Measurements from ENCODE around the gene NVL. TPM values are rescaled to one million over a fixed set of nuclear protein-coding genes. Genes with fewer than 3 reads are reported as not detected.

The NVL gene
- total and polyA plus RNA-seq, 10 of the 15 experiments (the other 5 are each of a cell fraction or from before 2014, with no cell fraction given) = 20.3 to 49.6 (median 35.2) TPM

DNA sequence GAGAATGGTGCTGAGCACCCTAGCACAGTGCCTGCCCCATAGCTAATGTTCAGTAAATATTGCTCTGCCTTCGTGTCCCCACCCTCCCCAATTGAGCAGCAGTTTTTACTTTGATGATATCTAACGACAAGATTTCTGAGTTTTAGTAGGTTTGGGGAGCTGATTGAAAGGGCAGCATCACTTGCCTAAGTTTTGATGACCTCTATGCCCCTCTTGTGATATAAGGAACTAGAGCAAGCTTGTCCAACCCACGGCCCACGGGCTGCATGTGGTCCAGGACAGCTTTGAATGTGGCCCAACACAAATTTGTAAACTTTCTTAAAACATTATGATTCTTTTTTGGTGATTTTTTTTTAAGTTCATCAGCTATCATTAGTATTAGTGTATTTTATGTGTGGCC is 28.3 kb upstream of the NVL start:
- 0 out of 4 replicates have a peak, but pooled peaks cover 0 to 3% of the 10 kb centered on the region in 2 experiments for H3K36me3 ChIP-seq (ENCODE audit: control insufficient read depth in 2 of 2, insufficient read depth in 2 of 2, low read length in 1 of 2)
- peak overlapping the region; percentile 85 for H3K4me3 ChIP-seq
- intact Hi-C loops (cut with micrococcal nuclease; ENCODE audit: unreplicated experiment) = no loop called here
- no peak overlapping the region for H3K27ac ChIP-seq (ENCODE audit: control insufficient read depth, insufficient read depth)
- no peak for TF ChIP-seq ZSCAN29 (IDR thresholded peaks at IDR 0.05)
- no peak for TF ChIP-seq CREB1 (IDR thresholded peaks at IDR 0.05; ENCODE audit: low read depth)
- ATAC-seq (peak; percentile 5; the same call in 1 of the 3 replicates), FAIRE-seq (no peak), DNase-seq (ENCODE audit: low read depth, low spot score) (no peak)
- POLR2A ChIA-PET = interaction anchor here (0.5 to 1.9 kb wide), 8 partner anchors 8 to 245 kb away, joined by 3 to 13 read pairs (median 5); no protein-coding TSS in a partner anchor
- H3K9me3 ChIP-seq (replicated peaks; ENCODE audit: control insufficient read depth, insufficient read depth, low read length) = no peaks in the 10 kb centered on the region; the same call in 2 of the 3 replicates
- H2AFZ ChIP-seq (ENCODE audit: control insufficient read depth, low read depth, low read length) = no peak overlapping the region
- in situ Hi-C loops (cut with MboI) = no loop called here
- WGBS (ENCODE audit: insufficient coverage, insufficient replicate concordance, low lambda C conversion rate, missing lambda C conversion rate) = 36% methylated on average over 4 of the region's 4 CpGs
- H3K4me1 ChIP-seq (ENCODE audit: control insufficient read depth, insufficient read depth, low read length) = no peaks in the 10 kb centered on the region
- no peaks in the 10 kb centered on the region for H3K27me3 ChIP-seq (replicated peaks in 1 of 2; ENCODE audit: control insufficient read depth in 2 of 2, insufficient read depth in 2 of 2, low read length in 1 of 2)
- RAD21 ChIA-PET (ENCODE audit: unreplicated experiment) = interaction anchor here (0.5 to 4.1 kb wide), 7 partner anchors 9 to 311 kb away, joined by 3 to 14 read pairs (median 7); no protein-coding TSS in a partner anchor
- BruUV-seq (replicated peaks) = no TSS peak
- peaks cover 31% of the 10 kb centered on the region for H3K79me2 ChIP-seq (ENCODE audit: control insufficient read depth, insufficient read depth, low read length)
- CTCF ChIA-PET = interaction anchor here (0.6 to 2.1 kb wide), 12 partner anchors 9 to 564 kb away, joined by 3 to 12 read pairs (median 4); no protein-coding TSS in a partner anchor
- SMC1A ChIA-PET (ENCODE audit: uncharacterized antibody, unreplicated experiment) = interaction anchor here (0.7 to 2.4 kb wide), 18 partner anchors 9 to 99 kb away, joined by 3 to 17 read pairs (median 4); partner anchors contain the start of gene WDR26
- no peak overlapping the region for H3K9ac ChIP-seq (ENCODE audit: control insufficient read depth, insufficient read depth, low read length)
- H3K4me2 ChIP-seq (ENCODE audit: control insufficient read depth, insufficient read depth) = peak overlapping the region; percentile 41
- no peaks in the 10 kb centered on the region for H4K20me1 ChIP-seq (ENCODE audit: control insufficient read depth, insufficient read depth)

DNA sequence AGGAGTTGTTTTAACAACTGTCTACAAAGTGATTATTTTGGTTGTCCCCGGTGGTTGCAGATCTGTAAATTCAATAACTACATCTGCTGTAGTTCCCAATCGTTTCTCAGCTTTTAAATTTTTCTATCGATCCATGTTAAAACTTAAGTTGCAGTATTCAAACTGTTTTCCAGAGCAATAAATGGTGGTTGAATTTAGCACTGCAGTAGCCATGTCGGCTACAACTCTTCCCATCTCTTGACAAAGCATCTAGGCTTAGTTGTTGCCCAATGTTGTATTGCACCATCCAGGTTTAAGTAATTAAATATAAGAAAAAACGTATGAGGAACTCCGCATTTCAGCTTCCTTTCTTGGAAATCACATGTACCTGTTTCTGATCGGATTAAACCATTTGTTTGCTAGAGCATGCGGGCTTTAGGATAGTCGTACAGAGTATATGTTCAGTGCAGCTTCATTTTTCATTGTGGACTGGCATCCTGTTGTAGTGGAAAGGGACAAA is 27.7 kb upstream of the NVL start:
- Histone ChIP-seq H4K20me1 (ENCODE audit: control insufficient read depth, insufficient read depth) (no peaks in the 10 kb centered on the region), H2AFZ (ENCODE audit: control insufficient read depth, low read depth, low read length) (peak overlapping the region; percentile 97), H3K9me3 (replicated peaks; ENCODE audit: control insufficient read depth, insufficient read depth, low read length) (no peaks in the 10 kb centered on the region; the same call in 2 of the 3 replicates), H3K4me3 (peak overlapping the region; percentile 85), H3K27me3 (replicated peaks in 1 of 2; ENCODE audit: control insufficient read depth in 2 of 2, insufficient read depth in 2 of 2, low read length in 1 of 2) (no peaks in the 10 kb centered on the region), H3K9ac (ENCODE audit: control insufficient read depth, insufficient read depth, low read length) (peak overlapping the region; percentile 66; the same call in 1 of the 2 replicates), H3K4me2 (ENCODE audit: control insufficient read depth, insufficient read depth) (peak overlapping the region; percentile 41), H3K4me1 (ENCODE audit: control insufficient read depth, insufficient read depth, low read length) (no peaks in the 10 kb centered on the region), H3K27ac (ENCODE audit: control insufficient read depth, insufficient read depth) (no peak overlapping the region), H3K36me3 (ENCODE audit: control insufficient read depth in 2 of 2, insufficient read depth in 2 of 2, low read length in 1 of 2) (0 out of 4 replicates have a peak, but pooled peaks cover 0 to 3% of the 10 kb centered on the region in 2 experiments), H3K79me2 (ENCODE audit: control insufficient read depth, insufficient read depth, low read length) (peaks cover 31% of the 10 kb centered on the region)
- ChIA-PET SMC1A (ENCODE audit: uncharacterized antibody, unreplicated experiment) (interaction anchor here (0.8 to 2.4 kb wide), 17 partner anchors 10 to 99 kb away, joined by 3 to 17 read pairs (median 4); partner anchors contain the start of gene WDR26), POLR2A (interaction anchor here (1.2 to 1.9 kb wide), 6 partner anchors 9 to 141 kb away, joined by 3 to 13 read pairs (median 6); no protein-coding TSS in a partner anchor), RAD21 (ENCODE audit: unreplicated experiment) (interaction anchor here (0.6 to 4.1 kb wide), 7 partner anchors 10 to 311 kb away, joined by 3 to 14 read pairs (median 7); no protein-coding TSS in a partner anchor), CTCF (interaction anchor here (0.7 to 2.1 kb wide), 10 partner anchors 9 to 251 kb away, joined by 3 to 12 read pairs (median 5); no protein-coding TSS in a partner anchor)
- TF ChIP-seq ZNF24 (IDR thresholded peaks at IDR 0.05) (no peak), GABPA (IDR thresholded peaks at IDR 0.05; ENCODE audit: low read depth) (no peak), MEF2A (IDR thresholded peaks at IDR 0.05; ENCODE audit: insufficient read depth, low read depth, low read length) (no peak), BMI1 (IDR thresholded peaks at IDR 0.05; ENCODE audit: borderline replicate concordance) (no peak), SPI1 (IDR thresholded peaks at IDR 0.05; ENCODE audit: borderline replicate concordance, insufficient read depth, low read depth, low read length) (no peak), RELA (IDR thresholded peaks at IDR 0.05; ENCODE audit: borderline replicate concordance, partially characterized antibody) (no peak), ASH2L (IDR thresholded peaks at IDR 0.05; ENCODE audit: borderline replicate concordance, low read depth) (no peak), SMAD1 (IDR thresholded peaks at IDR 0.05; ENCODE audit: low read depth, partially characterized antibody) (no peak)
- 47% methylated on average over 9 of the region's 9 CpGs for WGBS (ENCODE audit: insufficient coverage, insufficient replicate concordance, low lambda C conversion rate, missing lambda C conversion rate)
- FAIRE-seq (peak; percentile 31), DNase-seq (ENCODE audit: low read depth, low spot score) (no peak), ATAC-seq (no peak; the same call in 2 of the 3 replicates)
- intact Hi-C loops (cut with micrococcal nuclease; ENCODE audit: unreplicated experiment) = no loop called here
- no TSS peak for BruUV-seq (replicated peaks)
- in situ Hi-C loops (cut with MboI) = no loop called here
